CD4-positive, alpha-beta T cell treated with Interleukin-15 for 1 hour (primary cell): ENCODE measurements around the gene PSMD9.
"Not testable (repeated sequence)": the region's sequence is repeated elsewhere in the genome, so short reads cannot be mapped to it uniquely, and the experiment has no call there.

ENCODE experiments used
- DNase-seq: peaks from one replicate; pipeline ENCODE4 v3.0.0-alpha.2; 2020

PSMD9 gene

GRCh38 chr12:121874071-121874470, 14.5 kb upstream of the PSMD9 start:
- no peak for DNase-seq

DNA sequence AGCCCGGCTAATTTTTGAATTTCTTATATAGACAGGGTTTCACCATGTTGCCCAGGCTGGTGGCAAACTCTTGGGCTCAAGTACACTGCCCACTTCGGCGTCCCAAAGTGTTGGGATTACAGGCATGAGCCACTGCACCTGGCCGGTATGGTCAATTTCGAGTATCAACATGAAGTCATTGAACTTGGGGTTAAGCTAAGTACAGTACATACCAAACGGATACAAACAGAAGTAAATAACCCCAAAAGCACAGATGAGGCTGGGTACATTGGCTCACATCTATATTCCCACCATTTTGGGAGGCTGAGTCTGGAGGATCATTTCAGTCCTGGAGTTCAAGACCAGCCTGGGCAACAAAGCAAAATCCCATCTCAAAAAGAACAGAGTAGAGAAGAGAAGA, 13.0 kb upstream of the PSMD9 start:
- DNase-seq = no peak

DNA sequence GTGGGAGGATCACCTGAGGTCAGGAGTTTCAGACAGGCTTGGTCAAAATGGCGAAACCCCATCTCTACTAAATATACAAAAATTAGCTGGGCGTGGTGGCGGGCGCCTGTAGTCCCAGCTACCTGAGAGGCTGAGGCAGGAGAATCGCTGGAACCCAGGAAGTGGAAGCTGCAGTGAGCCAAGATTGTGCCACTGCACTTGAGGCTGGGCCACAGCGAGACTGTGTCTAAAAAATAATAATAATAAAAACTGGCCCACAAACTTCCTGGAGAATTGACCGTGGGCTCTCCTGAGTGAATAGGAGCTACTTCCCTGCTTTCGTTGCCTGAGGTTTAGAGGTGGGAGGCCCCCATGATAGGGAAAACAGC, 12.5 kb upstream of the PSMD9 start:
- not testable (repeated sequence) for DNase-seq

GRCh38 chr12:121883315-121883660, 5.3 kb upstream of the PSMD9 start:
- DNase-seq = no peak

- not testable (repeated sequence) for DNase-seq
Measured at GRCh38 chr12:121885129-121885528, 3.5 kb upstream of the PSMD9 start.

DNA sequence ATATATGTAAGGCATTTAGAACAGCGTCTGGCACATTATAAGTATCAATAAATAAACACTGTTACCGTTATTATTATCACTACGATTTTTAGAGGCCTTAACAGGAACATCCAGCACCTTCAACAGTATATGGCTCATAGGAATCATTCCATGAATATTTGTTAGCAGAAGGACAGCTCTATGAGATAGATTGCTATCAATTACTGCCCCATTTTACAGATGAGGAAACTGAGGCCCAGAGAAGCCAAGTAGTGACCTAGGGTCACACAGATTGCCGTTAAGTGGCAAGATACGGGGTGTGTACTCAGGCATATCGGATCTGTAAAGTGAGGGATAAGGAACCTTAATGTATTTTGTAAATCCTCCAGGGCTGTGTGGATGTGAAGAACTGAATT, 510 bp upstream of the PSMD9 start:
- no peak for DNase-seq

DNA sequence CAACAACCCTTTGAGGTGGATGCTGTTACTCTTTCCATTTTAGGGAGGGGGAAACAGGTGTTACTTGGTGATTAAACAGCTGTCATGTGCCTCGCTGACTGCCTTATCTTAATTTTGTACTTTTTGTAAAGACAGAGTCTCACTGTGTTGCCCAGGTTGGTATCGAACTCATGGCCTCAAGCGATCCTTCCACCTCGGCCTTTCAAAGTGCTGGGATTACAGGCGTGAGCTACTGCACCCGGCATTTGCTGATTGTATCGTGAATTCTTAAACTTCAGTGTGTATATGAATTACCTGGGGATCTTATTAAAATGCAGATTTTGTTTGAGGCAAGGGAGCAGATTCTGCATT, 659 bp downstream of the PSMD9 start:
- DNase-seq = no peak

DNA sequence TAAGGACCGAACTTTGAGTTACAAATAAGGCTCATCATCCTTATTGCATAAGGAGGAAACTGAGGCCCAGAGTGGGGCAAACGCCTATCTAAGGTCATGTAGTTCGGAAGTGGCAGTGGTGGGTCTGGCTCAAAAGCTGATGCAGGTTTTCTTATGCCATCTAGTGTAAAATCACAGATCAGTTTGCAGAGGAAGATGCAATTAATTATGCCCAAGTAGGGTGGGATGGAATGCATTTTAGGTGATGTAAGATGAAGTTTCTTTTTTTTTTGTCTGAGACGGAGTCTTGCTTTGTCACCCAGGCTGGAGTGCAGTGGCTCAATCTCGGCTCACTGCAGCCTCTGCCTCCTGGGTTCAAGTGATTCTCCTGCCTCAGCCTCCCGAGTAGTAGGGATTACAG, 1.1 kb downstream of the PSMD9 start:
- DNase-seq = not testable (repeated sequence)

DNA sequence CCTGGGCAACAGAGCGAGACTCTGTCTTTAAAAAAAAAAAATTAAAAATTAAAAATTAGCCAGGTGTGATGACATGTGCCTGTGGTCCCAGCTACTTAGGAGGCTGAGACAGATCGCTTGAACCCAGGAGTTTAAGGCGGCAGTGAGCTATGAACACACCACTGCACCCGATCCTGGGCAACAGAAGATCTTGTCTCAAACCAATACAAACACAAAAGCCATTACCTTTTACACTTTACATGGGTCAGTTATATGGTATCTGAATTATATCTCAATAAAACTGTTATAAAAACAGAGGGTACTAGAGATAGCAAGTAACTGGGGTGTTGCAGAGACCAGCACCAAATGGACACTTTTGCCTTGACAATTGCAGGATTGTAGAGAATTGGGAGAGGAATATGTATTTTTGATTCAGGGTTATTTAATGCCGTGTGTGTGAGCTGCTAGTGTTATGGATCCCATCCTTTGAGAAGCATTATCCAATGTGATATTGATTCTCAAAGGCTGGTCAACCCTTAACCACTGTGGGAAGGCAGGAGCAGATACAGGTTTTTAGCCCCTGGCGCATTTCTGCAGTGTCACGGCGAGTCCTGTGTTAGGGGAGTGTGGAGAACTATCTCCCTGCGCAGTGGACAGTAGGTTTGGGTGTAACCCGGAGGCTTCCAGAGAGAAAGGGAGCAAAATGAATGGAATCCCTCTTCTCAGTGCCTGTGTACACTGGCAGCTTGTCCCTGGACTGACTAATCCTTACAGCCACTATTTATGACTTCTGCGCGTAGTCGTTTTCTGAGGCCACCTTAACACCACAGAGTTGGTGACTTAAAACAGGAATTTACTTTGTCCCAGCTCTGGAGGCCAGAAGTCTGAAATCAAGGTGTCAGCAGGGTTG, 4.3 kb downstream of the PSMD9 start:
- DNase-seq = no peak

DNA sequence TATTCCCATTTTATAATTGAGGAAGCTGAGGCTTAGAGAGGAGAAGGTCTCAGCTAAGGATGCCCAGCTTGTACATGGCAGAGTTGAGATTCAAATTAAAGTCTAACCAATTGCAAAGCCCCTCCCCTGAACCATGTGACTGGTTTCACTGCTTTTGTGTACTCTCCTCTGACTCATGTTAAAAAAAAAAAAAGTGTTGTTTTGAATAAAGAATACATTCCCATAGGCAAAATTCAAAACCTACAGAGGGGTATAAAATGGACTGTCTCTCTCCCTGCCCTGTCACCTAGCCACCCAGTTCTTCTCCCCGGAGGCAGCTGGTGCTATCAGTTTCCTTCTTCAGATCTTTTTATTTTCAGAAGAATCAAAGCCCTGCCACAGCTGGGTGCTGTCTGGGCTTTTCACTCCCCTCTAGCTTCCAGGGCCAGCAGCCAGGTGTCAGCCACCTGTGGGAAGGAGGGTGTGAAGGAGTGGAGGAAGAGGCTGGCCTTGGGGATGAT, 5.4 kb downstream of the PSMD9 start:
- no peak for DNase-seq

DNA sequence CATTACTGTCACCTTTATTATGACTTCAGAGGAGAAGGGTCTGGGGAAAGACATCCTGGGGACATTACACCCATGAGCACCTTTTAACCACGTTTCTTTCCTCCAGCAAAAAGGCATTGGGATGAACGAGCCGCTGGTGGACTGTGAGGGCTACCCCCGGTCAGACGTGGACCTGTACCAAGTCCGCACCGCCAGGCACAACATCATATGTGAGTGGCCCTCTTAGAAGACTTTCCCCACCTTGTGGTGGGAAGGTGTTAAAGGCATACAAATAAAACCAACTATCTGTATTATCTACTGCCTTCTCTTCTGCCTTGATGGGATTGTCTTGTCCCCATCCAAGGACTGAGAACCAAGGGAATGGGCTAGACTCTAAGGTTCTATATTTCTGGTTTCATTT, 6.0 kb downstream of the PSMD9 start:
- DNase-seq = no peak

DNA sequence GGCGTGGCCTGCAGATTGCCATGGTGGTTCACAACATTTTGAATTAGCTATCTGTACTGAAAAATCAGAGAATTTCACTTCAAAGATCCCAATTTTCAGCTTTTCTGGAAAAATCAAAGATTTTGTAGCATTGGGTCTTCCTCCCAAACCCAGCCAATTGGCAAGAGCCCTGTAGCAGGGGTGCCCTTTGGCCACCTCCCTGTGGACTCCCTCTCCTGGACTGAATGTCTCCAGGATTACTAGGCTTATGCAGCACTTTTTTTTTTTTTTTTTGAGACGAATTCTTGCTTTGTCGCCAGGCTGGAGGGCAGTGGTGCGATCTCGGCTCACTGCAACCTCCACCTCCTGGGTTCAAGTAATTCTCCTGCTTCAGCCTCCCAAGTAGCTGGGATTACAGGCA, 9.7 kb downstream of the PSMD9 start:
- no peak for DNase-seq

DNA sequence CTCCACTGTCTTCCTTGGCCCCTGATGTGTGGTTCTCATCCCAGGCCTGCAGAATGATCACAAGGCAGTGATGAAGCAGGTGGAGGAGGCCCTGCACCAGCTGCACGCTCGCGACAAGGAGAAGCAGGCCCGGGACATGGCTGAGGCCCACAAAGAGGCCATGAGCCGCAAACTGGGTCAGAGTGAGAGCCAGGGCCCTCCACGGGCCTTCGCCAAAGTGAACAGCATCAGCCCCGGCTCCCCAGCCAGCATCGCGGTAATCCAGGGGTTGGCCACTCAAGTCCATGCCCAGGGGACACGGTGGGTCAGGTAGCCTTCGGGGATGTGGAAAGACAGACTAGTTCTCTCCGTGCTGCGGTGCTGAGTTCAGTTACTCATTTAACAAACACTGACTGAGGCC, 11.0 kb downstream of the PSMD9 start:
- no peak for DNase-seq

DNA sequence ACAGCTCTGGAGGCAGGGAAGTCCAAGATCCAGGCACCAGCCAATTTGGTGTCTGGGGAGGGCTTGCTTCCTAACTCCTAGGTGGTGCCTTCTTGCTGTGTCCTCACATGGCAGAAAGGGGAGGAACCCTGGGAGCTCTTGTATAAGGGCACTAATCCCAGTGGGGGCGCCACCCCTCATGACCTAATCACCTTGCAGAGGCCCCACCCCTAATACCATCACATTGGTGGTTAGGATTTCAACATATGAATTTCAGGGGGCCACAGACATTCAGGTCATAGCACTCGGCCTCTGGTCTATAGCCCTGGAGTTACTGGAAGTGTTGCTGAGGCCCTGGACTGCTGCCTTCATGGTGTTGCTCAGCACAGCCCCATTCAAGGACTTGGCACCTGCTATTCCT, 14.6 kb downstream of the PSMD9 start:
- no peak for DNase-seq

DNA sequence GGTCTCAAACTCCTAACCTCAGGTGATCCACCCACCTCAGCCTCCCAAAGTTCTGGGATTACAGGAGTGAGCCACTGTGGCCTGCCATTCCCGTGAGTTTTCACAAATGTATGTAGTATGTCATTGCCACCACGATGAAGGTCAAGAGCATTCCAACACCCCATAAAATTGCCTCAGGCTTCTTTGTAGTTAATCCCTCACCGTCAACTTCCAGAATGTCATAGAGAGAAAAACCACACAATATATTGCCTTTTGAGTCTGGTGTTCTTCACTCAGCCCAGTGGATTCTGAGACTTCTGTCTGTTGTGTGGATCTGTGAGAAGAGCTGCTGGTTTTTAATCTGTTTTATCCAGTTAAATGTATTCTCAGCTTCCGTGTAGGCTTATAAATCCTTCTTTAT, 17.2 kb downstream of the PSMD9 start:
- DNase-seq = no peak

- no peak for DNase-seq
Measured at GRCh38 chr12:121908702-121909101, 20.1 kb downstream of the PSMD9 start.

DNA sequence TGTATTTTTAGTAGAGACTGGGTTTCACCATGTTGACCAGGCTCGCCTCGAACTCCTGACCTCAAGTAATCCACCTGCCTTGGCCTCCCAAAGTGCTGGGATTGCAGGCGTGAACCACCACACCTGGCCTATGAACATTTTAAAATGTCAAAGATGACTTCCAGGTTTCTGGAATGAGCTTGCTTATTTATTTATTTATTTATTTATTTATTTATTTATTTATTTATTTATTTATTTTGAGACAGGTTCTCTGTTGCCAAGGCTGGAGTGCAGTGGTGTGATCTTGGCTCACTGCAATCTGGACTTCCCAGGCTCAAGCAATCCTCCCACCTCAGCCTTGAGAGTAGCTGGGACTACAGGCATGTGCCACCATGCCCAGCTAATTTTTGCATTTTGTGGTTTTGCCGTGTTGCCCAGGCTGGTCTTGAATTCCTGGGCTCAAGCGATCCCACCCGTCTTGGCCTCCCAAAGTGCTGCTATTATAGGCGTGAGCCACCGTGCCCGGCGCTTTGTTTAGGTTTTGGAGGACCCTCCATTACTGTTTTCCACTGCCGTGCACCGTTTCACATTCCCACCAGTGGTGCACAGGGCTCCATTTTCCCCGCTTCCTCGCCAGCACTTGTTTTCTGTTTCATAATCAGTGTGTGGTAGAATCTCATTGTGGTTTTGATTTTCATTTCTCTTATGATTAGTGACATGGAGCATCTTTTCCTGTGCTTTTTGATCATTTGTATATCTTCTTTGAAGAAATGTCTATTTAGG, 23.4 kb downstream of the PSMD9 start:
- DNase-seq = no peak

DNA sequence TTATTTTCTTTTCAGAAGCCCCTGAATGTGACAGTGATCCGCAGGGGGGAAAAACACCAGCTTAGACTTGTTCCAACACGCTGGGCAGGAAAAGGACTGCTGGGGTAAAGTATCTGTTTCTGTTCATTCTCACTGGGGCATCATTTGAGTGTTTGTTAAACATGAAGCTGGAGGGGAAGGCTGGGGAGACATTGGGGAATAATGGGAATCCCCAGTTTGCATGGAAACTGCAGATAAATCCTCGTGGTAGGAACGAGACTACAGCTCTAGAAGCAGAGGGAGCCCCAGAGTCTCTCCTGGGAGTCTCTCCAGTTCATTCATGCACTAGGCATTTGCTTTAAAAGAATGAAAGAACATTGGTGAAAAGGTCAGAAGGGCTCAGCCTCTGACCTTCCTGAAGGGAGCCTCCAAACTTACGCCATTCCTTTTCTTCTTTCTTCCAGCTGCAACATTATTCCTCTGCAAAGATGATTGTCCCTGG, 27.3 kb downstream of the PSMD9 start:
- no peak for DNase-seq

DNA sequence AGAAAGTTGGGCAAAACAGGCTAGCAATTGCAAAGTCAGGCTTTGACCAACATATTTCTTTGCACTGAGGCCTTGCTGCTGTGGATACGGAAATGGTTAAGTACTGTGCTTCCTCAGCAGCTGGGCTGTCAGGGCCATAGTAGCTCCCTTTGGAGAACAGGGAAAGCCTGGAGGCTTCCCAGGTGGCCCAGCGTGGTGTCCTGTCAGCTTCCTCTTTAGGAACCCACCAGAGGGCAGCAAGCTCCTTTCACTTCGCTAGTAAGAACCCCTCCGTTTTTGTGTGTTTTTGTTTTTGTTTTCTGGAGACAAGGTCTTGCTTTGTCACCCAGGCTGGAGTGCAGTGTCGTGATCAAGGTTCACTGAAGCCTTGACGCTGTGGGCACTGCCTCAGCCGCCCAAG, 28.1 kb downstream of the PSMD9 start:
- no peak for DNase-seq

DNA sequence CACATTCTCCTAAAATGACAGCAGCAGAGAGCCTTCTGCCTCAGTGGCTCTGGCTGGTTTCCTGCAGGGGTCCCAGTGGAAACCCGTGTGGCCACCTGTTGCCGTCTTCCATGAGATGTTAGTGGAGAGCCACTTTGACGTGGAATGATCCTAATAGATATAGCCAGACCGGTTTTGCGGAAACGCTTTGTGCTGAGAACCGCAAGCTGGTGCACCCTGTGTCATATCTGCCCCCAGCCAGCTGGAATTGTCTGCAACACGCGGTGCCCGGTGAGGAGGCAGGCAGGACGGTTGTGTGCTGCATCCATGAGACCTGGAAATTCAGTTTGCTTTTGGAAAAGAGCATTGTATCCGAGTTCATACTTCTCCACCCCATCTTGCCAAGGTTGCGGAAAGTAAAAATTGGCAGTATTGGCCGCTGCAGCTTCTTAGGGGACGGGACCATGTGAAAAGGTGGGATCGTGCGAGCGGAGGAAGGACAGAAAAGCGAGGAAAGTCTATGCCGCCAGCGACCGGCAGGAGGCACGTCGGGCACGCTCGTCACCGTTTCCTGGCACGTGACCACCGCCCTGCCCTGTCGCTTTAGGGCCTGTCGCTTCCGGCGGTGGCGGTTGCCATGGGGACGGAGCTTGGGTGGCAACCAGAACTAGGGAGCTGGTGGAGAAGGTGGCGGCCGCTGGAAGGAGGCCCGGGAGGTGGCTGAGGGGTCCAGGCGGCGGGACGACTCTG, 29.5 kb downstream of the PSMD9 start, which contains the start of gene CFAP251:
Gene CFAP251 (plus strand): TSS at position 643 of the 729 bp plus-strand sequence. CDS start 2,714 bp downstream, outside the sequence.
- DNase-seq = peak; percentile 97

GRCh38 chr12:121918679-121919038, 30.1 kb downstream of the PSMD9 start:
- DNase-seq = no peak

GRCh38 chr12:121921066-121921465, 32.5 kb downstream of the PSMD9 start:
- DNase-seq = no peak

- no peak for DNase-seq
Measured at GRCh38 chr12:121925358-121925695, 36.7 kb downstream of the PSMD9 start.
